Endometrial microvascular endothelial cells (primary cell): Measurements from ENCODE around the gene TOX2. TPM values are rescaled to one million over a fixed set of nuclear protein-coding genes. Genes with fewer than 3 reads are reported as not detected.

Source experiments
- in situ Hi-C: cut with HindIII; loops from 2 replicates; pipeline ENCODE4 v1.10.0; 2017; ENCODE audit warnings: low sequenced_read_pairs, low pct_unique_long_range_greater_than_20kb; ENCODE audit errors: inconsistent ontology term
- total RNA-seq: library from RNA; depleted of rRNA; stranded (reverse); fragments of >200 nt; gene quantifications from one replicate; pipeline ENCODE4 v1.2.3, GENCODE V29; 2015; ENCODE audit errors: inconsistent ontology term

The TOX2 gene
- total RNA-seq, 1 donor from 2014 or later: 18.7 TPM

- in situ Hi-C loops: no loop called here
These were observed 107.2 kb downstream of the TOX2 start for GRCh38 chr20:44021900-44022299.

- in situ Hi-C loops: no loop called here
These were observed 107.8 kb downstream of the TOX2 start for GRCh38 chr20:44022464-44022863.

GRCh38 chr20:44023515-44024371 lies 109.1 kb downstream of the TOX2 start:
- in situ Hi-C loops: no loop called here

- in situ Hi-C loops: no loop called here
These were observed 110.3 kb downstream of the TOX2 start for GRCh38 chr20:44024820-44025580.

GRCh38 chr20:44025756-44026155 lies 111.1 kb downstream of the TOX2 start:
- in situ Hi-C loops: no loop called here

- in situ Hi-C loops: no loop called here
These were observed 112.1 kb downstream of the TOX2 start for GRCh38 chr20:44026647-44027342.

GRCh38 chr20:44027343-44028002 lies 112.8 kb downstream of the TOX2 start:
- in situ Hi-C loops: no loop called here

- in situ Hi-C loops: no loop called here
These were observed 113.5 kb downstream of the TOX2 start for GRCh38 chr20:44028003-44028730.

GRCh38 chr20:44028868-44029847 lies 114.5 kb downstream of the TOX2 start:
- in situ Hi-C loops: no loop called here

GRCh38 chr20:44029848-44030230 lies 115.2 kb downstream of the TOX2 start:
- in situ Hi-C loops: no loop called here

- in situ Hi-C loops: no loop called here
These were observed 115.7 kb downstream of the TOX2 start for GRCh38 chr20:44030394-44030793.

- in situ Hi-C loops: no loop called here
These were observed 116.4 kb downstream of the TOX2 start for GRCh38 chr20:44031001-44031574.

- in situ Hi-C loops: no loop called here
These were observed 117.3 kb downstream of the TOX2 start for GRCh38 chr20:44031781-44032582.

- in situ Hi-C loops: no loop called here
These were observed 118.1 kb downstream of the TOX2 start for GRCh38 chr20:44032583-44033331.

- in situ Hi-C loops: no loop called here
These were observed 118.7 kb downstream of the TOX2 start for GRCh38 chr20:44033344-44033743.

GRCh38 chr20:44033873-44034272 lies 119.2 kb downstream of the TOX2 start:
- in situ Hi-C loops: no loop called here
